Upper lobe of left lung (tissue), 4 donors: ENCODE results near the gene RNPS1.

Experiments
- CTCF ChIP-seq, 6 experiments: fragments of 450-650 bp in 4 of 6; fragments of 200-600 bp in 2 of 6; sonication (generic) in 2 of 6; IDR thresholded peaks; one replicate each; pipeline ENCODE4 v1.5.1; 2016 to 2019; ENCODE audit warnings: antibody characterized with exemption in 6 of 6
- EP300 ChIP-seq, 4 donors: sonication (generic); formaldehyde crosslinking; IDR thresholded peaks; one replicate each; pipeline ENCODE4 v1.5.1; 2017; ENCODE audit warnings: antibody characterized with exemption in 4 of 4, control low read depth in 2 of 4
- POLR2A ChIP-seq, 4 donors: fragments of 450-650 bp; IDR thresholded peaks; one replicate each; pipeline ENCODE4 v1.5.1; 2016 to 2017; ENCODE audit warnings: antibody characterized with exemption in 4 of 4, mild to moderate bottlenecking in 2 of 4
- POLR2AphosphoS5 ChIP-seq, 2 donors: sonication (generic); formaldehyde crosslinking; IDR thresholded peaks; one replicate each; pipeline ENCODE4 v1.5.1; 2017; ENCODE audit warnings: antibody characterized with exemption in 2 of 2

- TF ChIP-seq CTCF (IDR thresholded peaks at IDR 0.05) = no peak
- TF ChIP-seq POLR2A (IDR thresholded peaks at IDR 0.05) = no peak
- no peak for TF ChIP-seq POLR2AphosphoS5 (IDR thresholded peaks at IDR 0.05)
- TF ChIP-seq EP300 (IDR thresholded peaks at IDR 0.05) = no peak
Measured at GRCh38 chr16:2244926-2245795, 22.8 kb downstream of the RNPS1 start.
